K562 (cell line): ENCODE results near the gene TIMM50. TPM values are rescaled to one million over a fixed set of nuclear protein-coding genes. Genes with fewer than 3 reads are reported as not detected.

Experiments
- FOXP4 ChIP-seq: sonication (generic); formaldehyde crosslinking; IDR thresholded peaks from 2 replicates; pipeline ENCODE4 v1.8.0; 2022; ENCODE audit warnings: mild to moderate bottlenecking, missing genetic modification reagents, borderline replicate concordance
- NELFE ChIP-seq: IDR thresholded peaks from 2 replicates; pipeline ENCODE4 v1.6.1; 2011; ENCODE audit warnings: mild to moderate bottlenecking; ENCODE audit not compliant: insufficient read depth, insufficient read length
- SIRT6 ChIP-seq: IDR thresholded peaks from one replicate; pipeline ENCODE4 v1.6.1; 2012; ENCODE audit warnings: low read depth, mild to moderate bottlenecking, control low read depth, inconsistent platforms, low read length, moderate library complexity
- ZC3H4 ChIP-seq: sonication (generic); formaldehyde crosslinking; IDR thresholded peaks from 2 replicates; pipeline ENCODE4 v1.9.0; 2021; ENCODE audit warnings: missing genetic modification reagents, borderline replicate concordance
- ZNF609 ChIP-seq: sonication (generic); formaldehyde crosslinking; IDR thresholded peaks from 2 replicates; pipeline ENCODE4 v1.8.1; 2023; ENCODE audit warnings: missing genetic modification reagents, mild to moderate bottlenecking, borderline replicate concordance
- ZNF717 ChIP-seq: fragments of 250-450 bp; sonication (Bioruptor Pico); IDR thresholded peaks from 2 replicates; pipeline ENCODE4 v1.5.0; 2021
- polyA plus RNA-seq, 8 experiments: library from polyadenylated mRNA; depleted of rRNA in 4 of 8; stranded (reverse) in 5 of 8; unstranded in 3 of 8; fragments of >200 nt; fragmentation: Nextera tagmentation in 2 of 8; fragmentation: Illumina TruSeq in 1 of 8; extraction: Ambion mirVana in 2 of 8; extraction: Trizol in 1 of 8; gene quantifications; 2 replicates each; pipeline versions ENCODE4 v1.2.1 to v1.2.3, GENCODE V29; 2011 to 2014; ENCODE audit warnings: inconsistent platforms in 1 of 8, missing spikeins in 1 of 8
- total RNA-seq, 7 experiments: library from RNA; depleted of rRNA in 6 of 7; stranded (reverse); fragments of >200 nt in 6 of 7; fragmentation: Illumina TruSeq in 2 of 7; extraction: Trizol in 2 of 7; gene quantifications; 2 replicates each; pipeline versions ENCODE4 v1.2.1 to v1.2.3, GENCODE V29; 2011 to 2021; ENCODE audit warnings: low replicate concordance in 1 of 7

TIMM50 gene
- total and polyA plus RNA-seq, 9 of the 15 experiments (the other 6 are each of a cell fraction or from before 2014, with no cell fraction given) = 28.3 to 221 (median 170) TPM

- TF ChIP-seq FOXP4 = no peak
- TF ChIP-seq ZNF717 (CRISPR knock-in tag) = no peak
- no peak for TF ChIP-seq ZC3H4 (CRISPR knock-in tag)
- no peak for TF ChIP-seq NELFE
- no peak for TF ChIP-seq ZNF609 (CRISPR knock-in tag)
- no peak for TF ChIP-seq SIRT6
Measured at GRCh38 chr19:39539518-39540332, 59.1 kb downstream of the TIMM50 start, which contains the start of gene EID2 (continued).
